ENCODE measurements around the gene LMF1. TPM values are rescaled to one million over a fixed set of nuclear protein-coding genes. Genes with fewer than 3 reads are reported as not detected.

Gene LMF1
- polyA plus RNA-seq, 1 donor (not counting 4 experiments of a cell fraction or from before 2014, with no cell fraction given): 3.1 TPM

DNA sequence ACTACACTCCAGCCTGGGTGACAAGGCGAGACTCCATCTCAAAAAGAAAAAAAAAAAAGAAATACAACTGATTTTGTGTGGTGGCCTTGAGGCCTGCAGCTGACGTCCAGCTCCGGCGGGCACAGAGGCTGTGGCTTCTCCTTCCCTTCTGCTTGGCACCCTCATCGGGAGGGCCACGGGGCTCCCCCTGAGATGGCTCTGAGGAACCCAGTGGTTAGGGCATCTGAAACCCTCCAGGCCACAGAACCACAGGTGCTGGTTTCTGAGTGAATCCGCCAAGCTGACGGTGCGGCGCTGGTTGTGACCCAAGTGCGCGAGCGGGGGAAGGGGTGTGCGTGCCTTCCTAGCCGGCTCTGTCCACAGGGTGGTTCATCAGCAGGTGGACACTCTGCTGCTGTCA is 63.4 kb downstream of the LMF1 start:
- Histone ChIP-seq H3K36me3 (ENCODE audit: control insufficient read depth in 2 of 2, extremely low read depth in 1 of 2, insufficient read depth in 2 of 2, low read length in 2 of 2) (no peaks in the 10 kb centered on the region), H3K27me3 (ENCODE audit: control insufficient read depth, extremely low read depth, insufficient read depth, low read length) (no peaks in the 10 kb centered on the region), H3K9me3 (ENCODE audit: control insufficient read depth, low read depth, low read length) (peaks cover 8% of the 10 kb centered on the region), H2AFZ (ENCODE audit: control insufficient read depth, low read length) (no peak overlapping the region), H3K9me1 (ENCODE audit: control insufficient read depth, extremely low read depth, insufficient read depth, low read length) (no peaks in the 10 kb centered on the region), H3K4me2 (ENCODE audit: control insufficient read depth, extremely low read depth, insufficient read depth, low read depth, low read length) (no peak overlapping the region), H3K4me1 (ENCODE audit: control insufficient read depth, extremely low read depth, insufficient read depth, low read length) (no peaks in the 10 kb centered on the region), H3K79me2 (ENCODE audit: control insufficient read depth, insufficient read depth, low read length) (no peaks in the 10 kb centered on the region), H3K9ac (ENCODE audit: control insufficient read depth, extremely low read depth, insufficient read depth, low read length) (no peak overlapping the region), H4K20me1 (ENCODE audit: control insufficient read depth, extremely low read depth, insufficient read depth, low read length) (no peaks in the 10 kb centered on the region), H3K27ac (ENCODE audit: control insufficient read depth, insufficient read depth, low read length) (no peak overlapping the region), H3K4me3 (ENCODE audit: control insufficient read depth in 2 of 3, extremely low read depth in 1 of 3, insufficient read depth in 2 of 3, low read depth in 1 of 3, low read length in 3 of 3) (no peak overlapping the region)
- dilution Hi-C loops (cut with MboI; ENCODE audit: extremely low pct_ligation_motif_present, low sequenced_read_pairs): no loop called here
- no peak for FAIRE-seq
- DNase-seq (ENCODE audit: low read depth, low spot score): no peak
- TF ChIP-seq, protein P1, sequence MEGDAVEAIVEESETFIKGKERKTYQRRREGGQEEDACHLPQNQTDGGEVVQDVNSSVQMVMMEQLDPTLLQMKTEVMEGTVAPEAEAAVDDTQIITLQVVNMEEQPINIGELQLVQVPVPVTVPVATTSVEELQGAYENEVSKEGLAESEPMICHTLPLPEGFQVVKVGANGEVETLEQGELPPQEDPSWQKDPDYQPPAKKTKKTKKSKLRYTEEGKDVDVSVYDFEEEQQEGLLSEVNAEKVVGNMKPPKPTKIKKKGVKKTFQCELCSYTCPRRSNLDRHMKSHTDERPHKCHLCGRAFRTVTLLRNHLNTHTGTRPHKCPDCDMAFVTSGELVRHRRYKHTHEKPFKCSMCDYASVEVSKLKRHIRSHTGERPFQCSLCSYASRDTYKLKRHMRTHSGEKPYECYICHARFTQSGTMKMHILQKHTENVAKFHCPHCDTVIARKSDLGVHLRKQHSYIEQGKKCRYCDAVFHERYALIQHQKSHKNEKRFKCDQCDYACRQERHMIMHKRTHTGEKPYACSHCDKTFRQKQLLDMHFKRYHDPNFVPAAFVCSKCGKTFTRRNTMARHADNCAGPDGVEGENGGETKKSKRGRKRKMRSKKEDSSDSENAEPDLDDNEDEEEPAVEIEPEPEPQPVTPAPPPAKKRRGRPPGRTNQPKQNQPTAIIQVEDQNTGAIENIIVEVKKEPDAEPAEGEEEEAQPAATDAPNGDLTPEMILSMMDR (optimal IDR thresholded peaks at IDR 0.05 in 1 of 3, IDR thresholded peaks at IDR 0.05 in 1 of 3, conservative IDR thresholded peaks at IDR 0.05 in 1 of 3; ENCODE audit: extremely low read depth in 1 of 3, insufficient read depth in 2 of 3, low read length in 3 of 3): no peak
- no peak for TF ChIP-seq EZH2 (IDR thresholded peaks at IDR 0.05; ENCODE audit: low read length)

DNA sequence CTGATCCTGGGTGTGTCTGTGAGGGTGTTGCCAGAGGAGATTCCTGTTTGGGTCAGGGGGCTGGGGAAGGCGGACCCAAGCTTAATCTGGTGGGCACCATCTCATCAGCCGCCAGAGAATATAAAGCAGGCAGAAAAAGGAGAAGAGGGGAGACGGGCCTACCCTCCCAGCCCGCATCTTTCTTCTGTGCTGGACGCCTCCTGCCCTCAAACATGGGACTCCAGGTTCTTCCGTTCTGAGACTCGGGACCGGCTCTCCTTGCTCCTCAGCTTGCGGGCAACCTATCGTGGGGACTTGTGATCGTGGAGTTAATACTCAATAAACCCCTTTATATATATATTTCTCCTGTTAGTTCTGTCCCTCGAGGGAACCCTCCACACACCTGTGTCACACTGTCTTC is 64.5 kb downstream of the LMF1 start:
- H3K4me2 ChIP-seq (ENCODE audit: control insufficient read depth, extremely low read depth, insufficient read depth, low read depth, low read length): no peak overlapping the region
- no peaks in the 10 kb centered on the region for H3K79me2 ChIP-seq (ENCODE audit: control insufficient read depth, insufficient read depth, low read length)
- FAIRE-seq (no peak), DNase-seq (ENCODE audit: low read depth, low spot score) (no peak)
- no peaks in the 10 kb centered on the region for H3K36me3 ChIP-seq (ENCODE audit: control insufficient read depth in 2 of 2, extremely low read depth in 1 of 2, insufficient read depth in 2 of 2, low read length in 2 of 2)
- no peak overlapping the region for H3K4me3 ChIP-seq (ENCODE audit: control insufficient read depth in 2 of 3, extremely low read depth in 1 of 3, insufficient read depth in 2 of 3, low read depth in 1 of 3, low read length in 3 of 3)
- dilution Hi-C loops (cut with MboI; ENCODE audit: extremely low pct_ligation_motif_present, low sequenced_read_pairs): no loop called here
- no peaks in the 10 kb centered on the region for H3K9me1 ChIP-seq (ENCODE audit: control insufficient read depth, extremely low read depth, insufficient read depth, low read length)
- H2AFZ ChIP-seq (ENCODE audit: control insufficient read depth, low read length): no peak overlapping the region
- H3K9ac ChIP-seq (ENCODE audit: control insufficient read depth, extremely low read depth, insufficient read depth, low read length): no peak overlapping the region
- no peaks in the 10 kb centered on the region for H3K27me3 ChIP-seq (ENCODE audit: control insufficient read depth, extremely low read depth, insufficient read depth, low read length)
- H3K9me3 ChIP-seq (ENCODE audit: control insufficient read depth, low read depth, low read length): peaks cover 8% of the 10 kb centered on the region
- no peaks in the 10 kb centered on the region for H4K20me1 ChIP-seq (ENCODE audit: control insufficient read depth, extremely low read depth, insufficient read depth, low read length)
- no peak for TF ChIP-seq EZH2 (IDR thresholded peaks at IDR 0.05; ENCODE audit: low read length)
- TF ChIP-seq, protein P1 (optimal IDR thresholded peaks at IDR 0.05 in 1 of 3, IDR thresholded peaks at IDR 0.05 in 1 of 3, conservative IDR thresholded peaks at IDR 0.05 in 1 of 3; ENCODE audit: extremely low read depth in 1 of 3, insufficient read depth in 2 of 3, low read length in 3 of 3): no peak
- H3K4me1 ChIP-seq (ENCODE audit: control insufficient read depth, extremely low read depth, insufficient read depth, low read length): no peaks in the 10 kb centered on the region
- no peak overlapping the region for H3K27ac ChIP-seq (ENCODE audit: control insufficient read depth, insufficient read depth, low read length)

All from keratinocyte (primary cell).